Activated CD8-positive, alpha-beta memory T cell treated with anti-CD3 and anti-CD28 coated beads, Interleukin-2, amount 50 U/mL, for 24 hours (primary cell): ENCODE results near the gene SLC35G1.

Experiments used
- DNase-seq: peaks from one replicate; pipeline ENCODE4 v3.0.0-alpha.2; 2020; ENCODE audit errors: extremely low read depth

Gene SLC35G1

GRCh38 chr10:93893646-93894515 lies at the start of gene SLC35G1:
SLC35G1 (plus strand) TSS chr10:93893978; CDS start chr10:93894034, 56 bp downstream.
- DNase-seq = peak; percentile 26

- no peak for DNase-seq
Observed at GRCh38 chr10:93844979-93845626, 48.7 kb upstream of the SLC35G1 start.

- no peak for DNase-seq
Observed at GRCh38 chr10:93849593-93849992, 44.2 kb upstream of the SLC35G1 start.

- no peak for DNase-seq
Observed at GRCh38 chr10:93850031-93851015, 43.5 kb upstream of the SLC35G1 start.

- DNase-seq = no peak
Observed at GRCh38 chr10:93851169-93851568, 42.6 kb upstream of the SLC35G1 start.

- DNase-seq = no peak
Observed at GRCh38 chr10:93852476-93853095, 41.2 kb upstream of the SLC35G1 start.

- DNase-seq = no peak
Observed at GRCh38 chr10:93854975-93855374, 38.8 kb upstream of the SLC35G1 start.

GRCh38 chr10:93856349-93857145 lies 37.2 kb upstream of the SLC35G1 start:
- no peak for DNase-seq

- DNase-seq = no peak
Observed at GRCh38 chr10:93859049-93859655, 34.6 kb upstream of the SLC35G1 start.

GRCh38 chr10:93861825-93862224 lies 32.0 kb upstream of the SLC35G1 start:
- DNase-seq = no peak

GRCh38 chr10:93865794-93866425 lies 27.9 kb upstream of the SLC35G1 start:
- no peak for DNase-seq

GRCh38 chr10:93867525-93867924 lies 26.3 kb upstream of the SLC35G1 start:
- no peak for DNase-seq

- DNase-seq = no peak
Observed at GRCh38 chr10:93871671-93872204, 22.0 kb upstream of the SLC35G1 start.

GRCh38 chr10:93872375-93873158 lies 21.2 kb upstream of the SLC35G1 start:
- DNase-seq = no peak

- DNase-seq = no peak
Observed at GRCh38 chr10:93873420-93874115, 20.2 kb upstream of the SLC35G1 start.

GRCh38 chr10:93874309-93875031 lies 19.3 kb upstream of the SLC35G1 start:
- DNase-seq = no peak

GRCh38 chr10:93875032-93875358 lies 18.8 kb upstream of the SLC35G1 start:
- no peak for DNase-seq
